ENCODE results near the gene NAPB.
"Not testable (repeated sequence)": the region's sequence is repeated elsewhere in the genome, so short reads cannot be mapped to it uniquely, and the experiment has no call there.

The NAPB gene

GRCh38 chr20:23367770-23368169 lies 53.5 kb downstream of the NAPB start:
- DNase-seq (ENCODE audit: low read depth): peak; percentile 75

- DNase-seq (ENCODE audit: low read depth): peak; percentile 12
These were observed 54.9 kb downstream of the NAPB start for GRCh38 chr20:23366384-23366783.

GRCh38 chr20:23365390-23366165 lies 55.7 kb downstream of the NAPB start:
- no peak for DNase-seq (ENCODE audit: low read depth)

- DNase-seq (ENCODE audit: low read depth): no peak
These were observed 58.0 kb downstream of the NAPB start for GRCh38 chr20:23363257-23363649.

- DNase-seq (ENCODE audit: low read depth): peak; percentile 50
These were observed 58.7 kb downstream of the NAPB start for GRCh38 chr20:23362392-23363256.

GRCh38 chr20:23361476-23362391 lies 59.6 kb downstream of the NAPB start, which contains the start of gene GZF1:
Gene GZF1 (plus strand): TSS chr20:23362182. CDS start chr20:23364384, 2,202 bp downstream.
- DNase-seq (ENCODE audit: low read depth): peak; percentile 96

- DNase-seq (ENCODE audit: low read depth): peak; percentile 48
These were observed 60.2 kb downstream of the NAPB start for GRCh38 chr20:23361119-23361475.

GRCh38 chr20:23360531-23360930 lies 60.8 kb downstream of the NAPB start:
- no peak for DNase-seq (ENCODE audit: low read depth)

GRCh38 chr20:23358923-23359593 lies 62.2 kb downstream of the NAPB start:
- DNase-seq (ENCODE audit: low read depth): no peak

- no peak for DNase-seq (ENCODE audit: low read depth)
These were observed 62.8 kb downstream of the NAPB start for GRCh38 chr20:23358563-23358906.

GRCh38 chr20:23357767-23358562 lies 63.3 kb downstream of the NAPB start:
- DNase-seq (ENCODE audit: low read depth): peak; percentile 98

- DNase-seq (ENCODE audit: low read depth): no peak
These were observed 65.1 kb downstream of the NAPB start for GRCh38 chr20:23356203-23356602.

GRCh38 chr20:23350904-23351838 lies 70.1 kb downstream of the NAPB start:
- DNase-seq (ENCODE audit: low read depth): peak; percentile 59

- DNase-seq (ENCODE audit: low read depth): peak; percentile 99
These were observed 70.9 kb downstream of the NAPB start, which contains the start of gene NXT1 for GRCh38 chr20:23350196-23350903. Gene NXT1 (plus strand): TSS chr20:23350791. CDS start chr20:23354042, 3,251 bp downstream.

- DNase-seq (ENCODE audit: low read depth): peak; percentile 80
These were observed 71.7 kb downstream of the NAPB start for GRCh38 chr20:23349338-23350195.

- not testable (repeated sequence) for DNase-seq (ENCODE audit: low read depth)
These were observed 72.8 kb downstream of the NAPB start for GRCh38 chr20:23348510-23348909.

- DNase-seq (ENCODE audit: low read depth): no peak
These were observed 73.5 kb downstream of the NAPB start for GRCh38 chr20:23347791-23348190.

GRCh38 chr20:23346002-23346401 lies 75.3 kb downstream of the NAPB start:
- no peak for DNase-seq (ENCODE audit: low read depth)

Measured in ELR (cell line).